ENCODE data around the gene LRR1.
"Not testable (repeated sequence)": the region's sequence is repeated elsewhere in the genome, so short reads cannot be mapped to it uniquely, and the experiment has no call there.

The LRR1 gene

DNA sequence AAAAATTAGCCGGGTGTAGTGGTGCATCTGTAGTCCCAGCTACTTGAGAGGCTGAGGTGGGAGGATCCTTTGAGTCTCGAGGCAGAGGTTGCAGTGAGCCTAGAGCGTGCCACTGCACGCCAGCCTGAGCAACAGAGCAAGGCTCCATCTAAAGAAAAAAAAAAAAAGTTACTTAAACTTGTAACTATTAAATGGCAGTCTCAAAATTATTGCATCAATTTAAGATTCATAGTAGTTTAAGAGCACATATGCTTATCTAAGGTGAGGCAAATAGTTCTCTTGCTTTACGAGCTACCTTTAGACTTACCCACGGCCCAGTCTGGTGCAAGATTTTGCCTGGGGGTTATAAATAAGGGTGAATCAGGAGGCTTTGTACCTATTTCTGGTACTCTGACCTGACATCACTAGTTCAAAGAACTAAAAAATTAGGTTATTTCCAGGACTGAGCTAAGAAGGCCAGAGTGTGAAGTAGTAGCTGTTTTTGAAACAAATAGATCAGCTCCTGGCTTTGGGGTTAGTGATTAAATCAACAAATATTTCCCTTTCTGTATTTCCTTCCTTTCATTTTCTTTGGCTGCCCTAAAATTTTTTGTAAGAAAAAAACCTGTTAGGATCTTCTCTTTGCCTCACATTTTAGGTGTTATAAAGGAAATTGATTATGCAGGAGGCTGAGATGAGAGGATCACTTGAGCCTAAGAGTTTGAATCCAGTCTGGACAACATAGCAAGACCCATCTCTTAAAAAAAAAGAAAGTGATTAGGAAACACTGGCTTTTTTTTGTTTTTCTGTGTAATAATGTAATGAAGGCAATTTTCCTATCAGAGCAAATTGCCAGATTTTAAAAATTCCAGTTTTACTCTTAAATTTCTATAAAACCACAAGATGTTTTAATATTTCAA lies 25.4 kb downstream of the LRR1 start:
- DNase-seq (ENCODE audit: extremely low read depth in 1 of 2, low read depth in 1 of 2) = no peak

- peak; percentile 86 to 91 for DNase-seq (ENCODE audit: extremely low read depth in 1 of 2, low read depth in 1 of 2)
Measured at GRCh38 chr14:49633640-49634546, 35.2 kb downstream of the LRR1 start.

GRCh38 chr14:49634547-49635334 lies 36.0 kb downstream of the LRR1 start, which contains the start of gene DNAAF2:
Gene DNAAF2, minus strand, starts transcription at chr14:49635244. Its CDS starts 95 bp downstream, at chr14:49635149.
- peak in 1 of 2 donors; percentile 41 for DNase-seq (ENCODE audit: extremely low read depth in 1 of 2, low read depth in 1 of 2)

DNA sequence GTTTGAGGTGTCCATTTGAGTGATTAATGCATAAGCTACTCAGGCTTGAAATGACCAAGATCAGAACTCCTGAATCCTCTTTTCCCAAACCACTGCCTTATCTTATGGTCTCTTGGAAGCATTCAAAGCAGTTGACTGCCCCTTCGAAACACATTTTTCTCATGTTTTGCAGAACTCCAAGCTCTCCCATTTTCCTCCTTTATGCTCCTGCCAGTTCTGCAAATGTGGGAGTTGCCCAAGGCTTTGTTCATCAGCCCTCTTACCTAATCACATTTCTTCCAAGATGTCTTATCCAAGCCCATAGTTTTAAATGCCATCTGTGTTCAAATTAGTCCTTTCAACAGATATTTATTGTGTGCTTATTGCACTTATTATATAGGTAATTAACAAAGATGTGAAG lies 38.1 kb downstream of the LRR1 start:
- no peak for DNase-seq (ENCODE audit: extremely low read depth in 1 of 2, low read depth in 1 of 2)

DNA sequence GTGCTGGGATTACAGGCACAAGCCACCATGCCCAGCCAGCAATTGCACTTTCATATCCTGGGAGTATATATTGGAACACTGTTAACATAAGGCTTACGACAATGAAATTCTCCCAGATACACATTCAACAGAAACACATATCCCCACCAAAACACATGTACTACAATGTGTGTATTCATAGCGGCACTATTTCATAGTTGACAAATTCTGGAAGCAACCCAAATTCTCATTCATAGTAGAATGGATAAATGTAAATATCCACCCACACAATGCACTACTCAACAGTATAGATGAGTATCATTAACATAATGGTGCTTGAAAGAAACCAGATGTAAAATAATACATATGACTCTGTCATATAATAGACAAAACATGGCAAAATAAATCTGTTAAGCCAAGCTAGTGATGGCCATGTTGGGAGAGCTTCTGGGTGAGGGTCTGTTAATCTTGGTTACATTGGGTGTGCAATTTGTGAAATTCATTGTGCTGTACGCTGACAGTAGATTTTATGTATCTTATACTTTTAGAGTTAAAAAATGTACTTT lies 38.9 kb downstream of the LRR1 start:
- DNase-seq (ENCODE audit: extremely low read depth in 1 of 2, low read depth in 1 of 2) = no peak

GRCh38 chr14:49640540-49641417 lies 42.0 kb downstream of the LRR1 start:
- DNase-seq (ENCODE audit: extremely low read depth in 1 of 2, low read depth in 1 of 2) = no peak

- DNase-seq (ENCODE audit: extremely low read depth in 1 of 2, low read depth in 1 of 2) = no peak
Measured at GRCh38 chr14:49641697-49642129, 43.0 kb downstream of the LRR1 start.

GRCh38 chr14:49642163-49642562 lies 43.4 kb downstream of the LRR1 start:
- no peak for DNase-seq (ENCODE audit: extremely low read depth in 1 of 2, low read depth in 1 of 2)

GRCh38 chr14:49653508-49653907 lies 54.8 kb downstream of the LRR1 start:
- DNase-seq (ENCODE audit: extremely low read depth in 1 of 2, low read depth in 1 of 2) = no peak

- no peak for DNase-seq (ENCODE audit: extremely low read depth in 1 of 2, low read depth in 1 of 2)
Measured at GRCh38 chr14:49654511-49654910, 55.8 kb downstream of the LRR1 start.

DNA sequence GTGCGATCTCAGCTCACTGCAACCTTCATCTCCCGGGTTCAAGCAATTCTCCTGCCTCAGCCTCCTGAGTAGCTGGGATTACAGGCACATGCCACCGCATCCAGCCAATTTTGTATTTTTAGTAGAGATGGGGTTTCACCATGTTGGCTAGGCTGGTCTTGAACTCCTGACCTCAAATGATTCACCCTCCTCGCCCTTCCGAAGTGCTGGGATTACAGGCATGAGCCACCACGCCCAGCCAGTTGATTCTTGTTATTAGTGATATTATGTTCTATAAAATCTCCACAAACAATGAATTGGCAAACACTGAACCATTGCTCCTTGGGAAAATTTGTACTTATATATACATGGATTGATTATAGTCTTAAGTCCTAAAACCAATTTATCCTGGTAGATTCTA lies 58.8 kb downstream of the LRR1 start:
- DNase-seq (ENCODE audit: extremely low read depth in 1 of 2, low read depth in 1 of 2) = not testable (repeated sequence)

GRCh38 chr14:49659526-49660455 lies 61.1 kb downstream of the LRR1 start:
- DNase-seq (ENCODE audit: extremely low read depth in 1 of 2, low read depth in 1 of 2) = no peak

Data from stimulated activated CD8-positive, alpha-beta memory T cell treated with anti-CD3 and anti-CD28 coated beads, Interleukin-7, amount 100 ng/mL, for 48 hours (primary cell).